SK-N-SH (cell line): ENCODE data around the gene PCP4. TPM values are rescaled to one million over a fixed set of nuclear protein-coding genes. Genes with fewer than 3 reads are reported as not detected.

Experiments used
- CTCF ChIA-PET: fragments of 300-600, 350-600 bp; formaldehyde crosslinking; extraction: SDS; loops from one replicate; lab custom pipeline; 2021; lab: Yijun Ruan, JAX
- POLR2A ChIA-PET: fragments of 350-600 bp; sonication (Branson Sonifier 250); formaldehyde crosslinking; extraction: SDS; loops from one replicate; lab custom pipeline; 2020; ENCODE audit warnings: antibody characterized with exemption, inconsistent platforms; lab: Yijun Ruan, JAX
- DNase-seq: peaks from one replicate; pipeline ENCODE4 v3.0.0; 2012
- H2AFZ ChIP-seq: fragments of 200-600 bp; sonication (generic); 2 replicates; pipeline ENCODE4 v1.8.1; 2016; ENCODE audit warnings: antibody characterized with exemption, mild to moderate bottlenecking, low read depth
- H3F3A ChIP-seq: fragments of 200-600 bp; sonication (generic); replicated peaks from 2 replicates; pipeline ENCODE3; 2016; ENCODE audit warnings: antibody characterized with exemption, mild to moderate bottlenecking; ENCODE audit not compliant: insufficient read depth
- H3K27ac ChIP-seq, 2 experiments: fragments of 200-500 bp in 1 of 2; fragments of 200-600 bp in 1 of 2; sonication (Bioruptor generic) in 1 of 2; sonication (generic), shearing (Covaris generic) in 1 of 2; 2 replicates each; pipeline versions ENCODE4 v1.5.1 to v1.6.1; 2014 to 2016; ENCODE audit warnings: low read depth in 2 of 2, inconsistent platforms in 1 of 2, low read length in 1 of 2, mild to moderate bottlenecking in 1 of 2, mixed read lengths in 1 of 2
- H3K27me3 ChIP-seq: fragments of 200-600 bp; sonication (generic), shearing (Covaris generic); 2 replicates; pipeline ENCODE4 v1.6.1; 2016; ENCODE audit warnings: mixed run types; ENCODE audit not compliant: insufficient read depth
- H3K36me3 ChIP-seq, 2 experiments: fragments of 200-500 bp in 1 of 2; fragments of 200-600 bp in 1 of 2; sonication (Bioruptor generic) in 1 of 2; sonication (generic) in 1 of 2; replicated peaks in 1 of 2; 2 replicates each; pipeline versions ENCODE3 to v1.5.1; 2014 to 2016; ENCODE audit warnings: low read length in 1 of 2, mild to moderate bottlenecking in 1 of 2; ENCODE audit not compliant: insufficient read depth in 2 of 2, control insufficient read depth in 1 of 2
- H3K4me1 ChIP-seq, 2 experiments: fragments of 200-500 bp in 1 of 2; fragments of 200-600 bp in 1 of 2; sonication (Bioruptor generic) in 1 of 2; sonication (generic), shearing (Covaris generic) in 1 of 2; 2 replicates each; pipeline versions ENCODE4 v1.5.1 to v1.6.1; 2014 to 2016; ENCODE audit warnings: low read depth in 1 of 2, low read length in 1 of 2, mixed run types in 1 of 2; ENCODE audit not compliant: insufficient read depth in 2 of 2, control insufficient read depth in 1 of 2
- H3K4me2 ChIP-seq: fragments of 200-600 bp; sonication (generic), shearing (Covaris generic); 2 replicates; pipeline ENCODE4 v1.6.1; 2017; ENCODE audit warnings: mixed run types
- H3K4me3 ChIP-seq, 2 experiments: fragments of 200-500 bp in 1 of 2; fragments of 200-600 bp in 1 of 2; sonication (Bioruptor generic) in 1 of 2; sonication (generic), shearing (Covaris generic) in 1 of 2; 2 replicates each; pipeline versions ENCODE4 v1.5.1 to v1.8.1; 2014 to 2016; ENCODE audit warnings: low read depth in 2 of 2, inconsistent platforms in 1 of 2, low read length in 1 of 2, mild to moderate bottlenecking in 1 of 2, mixed read lengths in 1 of 2, moderate library complexity in 1 of 2
- H3K79me2 ChIP-seq: fragments of 200-600 bp; sonication (generic); 2 replicates; pipeline ENCODE4 v1.8.1; 2017; ENCODE audit warnings: mild to moderate bottlenecking; ENCODE audit not compliant: insufficient read depth
- H3K9ac ChIP-seq: fragments of 200-600 bp; sonication (generic); 2 replicates; pipeline ENCODE4 v1.6.1; 2017; ENCODE audit warnings: mixed run types
- H3K9me2 ChIP-seq: fragments of 200-600 bp; sonication (generic); 2 replicates; pipeline ENCODE4 v1.6.1; 2017; ENCODE audit warnings: mixed run types
- H3K9me3 ChIP-seq: fragments of 200-600 bp; sonication (generic); 2 replicates; pipeline ENCODE4 v1.6.1; 2017; ENCODE audit warnings: mixed run types, mild to moderate bottlenecking, moderate library complexity
- H4K20me1 ChIP-seq: fragments of 200-600 bp; sonication (generic); 2 replicates; pipeline ENCODE4 v1.6.1; 2017; ENCODE audit warnings: mild to moderate bottlenecking, mixed run types; ENCODE audit not compliant: insufficient read depth
- FOXJ3 ChIP-seq: sonication (generic); formaldehyde crosslinking; IDR thresholded peaks from 2 replicates; pipeline ENCODE4 v1.5.1; 2020; ENCODE audit warnings: mild to moderate bottlenecking, missing genetic modification reagents
- FOXM1 ChIP-seq: IDR thresholded peaks from 2 replicates; pipeline ENCODE4 v1.4.0; 2012; ENCODE audit warnings: low read depth, mild to moderate bottlenecking
- GABPA ChIP-seq: IDR thresholded peaks from 2 replicates; pipeline ENCODE4 v1.4.0; 2012; ENCODE audit warnings: low read depth, mild to moderate bottlenecking
- GATA2 ChIP-seq: sonication (generic); formaldehyde crosslinking; IDR thresholded peaks from 2 replicates; pipeline ENCODE4 v1.5.0; 2020; ENCODE audit warnings: mild to moderate bottlenecking, missing genetic modification reagents
- MAX ChIP-seq: IDR thresholded peaks from 2 replicates; pipeline ENCODE4 v1.4.0; 2012; ENCODE audit warnings: low read depth
- MEF2A ChIP-seq: IDR thresholded peaks from 2 replicates; pipeline ENCODE4 v1.4.0; 2012; ENCODE audit warnings: low read depth, borderline replicate concordance
- MXI1 ChIP-seq: IDR thresholded peaks from 2 replicates; pipeline ENCODE4 v1.6.1; 2012; ENCODE audit warnings: mild to moderate bottlenecking, low read depth, low read length, improper control_type of control experiment
- POLR2AphosphoS5 ChIP-seq: IDR thresholded peaks from 2 replicates; pipeline ENCODE4 v1.6.1; 2012; ENCODE audit warnings: low read depth, low read length
- RAD21 ChIP-seq: IDR thresholded peaks from 2 replicates; pipeline ENCODE4 v1.6.1; 2012; ENCODE audit warnings: mild to moderate bottlenecking, low read length
- RXRA ChIP-seq: IDR thresholded peaks from 2 replicates; pipeline ENCODE4 v1.4.0; 2012; ENCODE audit warnings: low read depth, mild to moderate bottlenecking, borderline replicate concordance
- TAF1 ChIP-seq: IDR thresholded peaks from 2 replicates; pipeline ENCODE4 v1.6.1; 2012; ENCODE audit warnings: low read depth, mild to moderate bottlenecking, low read length, moderate library complexity, borderline replicate concordance
- TCF12 ChIP-seq: IDR thresholded peaks from 2 replicates; pipeline ENCODE4 v1.4.0; 2012
- ZBTB33 ChIP-seq: IDR thresholded peaks from 2 replicates; pipeline ENCODE4 v1.4.0; 2012; ENCODE audit warnings: low read depth, borderline replicate concordance
- WGBS: methylation state at CpG from one replicate; pipeline ENCODE4 v1.1.6; 2017; ENCODE audit warnings: low lambda C conversion rate; 5-methylcytosine and 5-hydroxymethylcytosine counted together
- polyA plus RNA-seq, 3 experiments: library from polyadenylated mRNA; depleted of rRNA; stranded (reverse); fragments of >200 nt; gene quantifications; 2 replicates each; pipeline ENCODE4 v1.2.3, GENCODE V29; 2012

PCP4 gene
- polyA plus RNA-seq, 1 of the 3 experiments (the other 2 are of a cell fraction) = not detected

- H3K27ac ChIP-seq = no peak overlapping the region
- TF ChIP-seq GABPA (no peak), TAF1 (no peak), FOXM1 (no peak), MEF2A (no peak), TCF12 (no peak)
- no peaks in the 10 kb centered on the region for H3K9me3 ChIP-seq
- H3K9ac ChIP-seq = no peak overlapping the region
- H3F3A ChIP-seq = no peaks in the 10 kb centered on the region
- H3K27me3 ChIP-seq = no peaks in the 10 kb centered on the region
- no peaks in the 10 kb centered on the region for H3K36me3 ChIP-seq
- POLR2A ChIA-PET = no interaction called here
- H4K20me1 ChIP-seq = no peaks in the 10 kb centered on the region
- CTCF ChIA-PET = no interaction called here
- WGBS = 30% methylated on average over 5 of the region's 8 CpGs
- H3K4me2 ChIP-seq = no peak overlapping the region
- no peak for DNase-seq
- no peaks in the 10 kb centered on the region for H3K4me1 ChIP-seq
- no peaks in the 10 kb centered on the region for H3K9me2 ChIP-seq
- no peak overlapping the region for H3K4me3 ChIP-seq
- no peaks in the 10 kb centered on the region for H3K79me2 ChIP-seq
- no peak overlapping the region for H2AFZ ChIP-seq
Observed at GRCh38 chr21:39969691-39970364, 102.6 kb downstream of the PCP4 start.

- Histone ChIP-seq H3K36me3 (no peaks in the 10 kb centered on the region), H3K27ac (no peak overlapping the region), H3K4me2 (no peak overlapping the region), H3K9me3 (no peaks in the 10 kb centered on the region), H3K79me2 (no peaks in the 10 kb centered on the region), H3F3A (no peaks in the 10 kb centered on the region), H3K4me1 (no peaks in the 10 kb centered on the region), H4K20me1 (no peaks in the 10 kb centered on the region), H3K9ac (no peak overlapping the region), H3K4me3 (no peak overlapping the region), H2AFZ (no peak overlapping the region), H3K27me3 (no peaks in the 10 kb centered on the region), H3K9me2 (no peaks in the 10 kb centered on the region)
- ChIA-PET CTCF (no interaction called here), POLR2A (no interaction called here)
- DNase-seq = no peak
- TF ChIP-seq GATA2 (CRISPR knock-in tag) (no peak), MEF2A (no peak), POLR2AphosphoS5 (no peak), ZBTB33 (no peak), MAX (no peak), FOXJ3 (CRISPR knock-in tag) (no peak), RAD21 (no peak), RXRA (no peak), MXI1 (no peak)
- WGBS = 7% methylated on average over 2 of the region's 2 CpGs
Observed at GRCh38 chr21:39971956-39972355, 104.7 kb downstream of the PCP4 start.
